Progenitor cell of endocrine pancreas (in vitro differentiated cells): Measurements from ENCODE around the gene ALOX5. TPM values are rescaled to one million over a fixed set of nuclear protein-coding genes. Genes with fewer than 3 reads are reported as not detected.

Experiments
- DNase-seq: peaks from one replicate; pipeline ENCODE4 v3.0.0; 2021; ENCODE audit warnings: low spot score; ENCODE audit not compliant: unreplicated experiment
- H3K27ac Mint-ChIP-seq: 2 replicates; pipeline ENCODE4 v1.8.0; 2021; ENCODE audit warnings: mild to moderate bottlenecking, moderate library complexity, mixed read lengths
- H3K27me3 Mint-ChIP-seq: 2 replicates; pipeline ENCODE4 v1.8.0; 2021; ENCODE audit warnings: mixed read lengths
- H3K36me3 Mint-ChIP-seq: 2 replicates; pipeline ENCODE4 v1.8.0; 2022; ENCODE audit warnings: mixed read lengths; ENCODE audit not compliant: insufficient read depth
- H3K4me1 Mint-ChIP-seq: 2 replicates; pipeline ENCODE4 v1.8.0; 2021; ENCODE audit warnings: low read depth, mixed read lengths
- H3K4me3 Mint-ChIP-seq: 2 replicates; pipeline ENCODE4 v1.8.0; 2021; ENCODE audit warnings: low read depth, mild to moderate bottlenecking, moderate library complexity, mixed read lengths
- H3K9me3 Mint-ChIP-seq: 2 replicates; pipeline ENCODE4 v1.8.0; 2021; ENCODE audit warnings: low read depth, mixed read lengths
- CTCF ChIP-seq: fragments of 200-600 bp; sonication (generic); IDR thresholded peaks from one replicate; pipeline ENCODE4 v1.5.0; 2021; ENCODE audit warnings: antibody characterized with exemption, mild to moderate bottlenecking; ENCODE audit not compliant: unreplicated experiment
- total RNA-seq: library from RNA; stranded (reverse); gene quantifications from 2 replicates; pipeline ENCODE4 v1.2.1, GENCODE V29; 2021

Gene ALOX5
- total RNA-seq, 1 donor from 2014 or later: 1.9 TPM

GRCh38 chr10:45490277-45490676 is 116.3 kb downstream of the ALOX5 start:
- no peak for TF ChIP-seq CTCF
- H3K27ac Mint-ChIP-seq: no peak overlapping the region
- H3K4me1 Mint-ChIP-seq: peaks cover 5% of the 10 kb centered on the region
- H3K27me3 Mint-ChIP-seq: no peaks in the 10 kb centered on the region
- DNase-seq: no peak
- H3K4me3 Mint-ChIP-seq: no peak overlapping the region
- peaks cover 11% of the 10 kb centered on the region for H3K36me3 Mint-ChIP-seq
- H3K9me3 Mint-ChIP-seq: peaks cover 5% of the 10 kb centered on the region

DNA sequence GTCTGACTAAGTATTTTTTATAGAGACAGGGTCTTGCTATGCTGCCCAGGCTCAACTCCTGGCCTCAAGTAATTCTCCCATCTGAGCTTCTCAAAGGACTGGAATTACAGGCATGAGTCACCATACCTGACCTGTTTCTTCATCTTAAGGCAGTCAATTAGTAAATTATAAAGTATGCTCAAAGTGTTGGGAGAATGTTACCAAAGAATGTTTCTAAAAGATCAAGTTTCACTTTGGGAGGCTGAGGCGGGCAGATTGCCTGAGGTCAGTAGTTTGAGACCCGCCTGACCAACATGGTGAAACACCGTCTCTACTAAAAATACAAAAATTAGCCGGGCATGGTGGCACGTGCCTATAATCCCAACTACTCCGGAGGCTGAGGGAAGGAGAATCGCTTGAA is 117.0 kb downstream of the ALOX5 start:
- DNase-seq: no peak
- Mint-ChIP-seq H3K27ac (no peak overlapping the region), H3K4me3 (no peak overlapping the region), H3K4me1 (peaks cover 5% of the 10 kb centered on the region), H3K36me3 (peaks cover 10% of the 10 kb centered on the region), H3K27me3 (no peaks in the 10 kb centered on the region), H3K9me3 (peaks cover 11% of the 10 kb centered on the region)
- no peak for TF ChIP-seq CTCF

Other genes starting within 250 kb of the ALOX5 start
- gene OR13A1, start 58.6 kb upstream of the ALOX5 start, total RNA-seq: 0.38 TPM in 2 replicates